Measurements from ENCODE around the gene IL3.

Gene IL3

GRCh38 chr5:132093271-132093670, 32.8 kb downstream of the IL3 start:
- no peaks in the 10 kb centered on the region for H3K4me1 ChIP-seq
- in situ Hi-C loops (cut with MboI; ENCODE audit: low sequenced_read_pairs), result no loop called here
- no peak for DNase-seq (ENCODE audit: low spot score in 2 of 2)
- H3K4me3 ChIP-seq, result no peak overlapping the region
- H3K36me3 ChIP-seq (replicated peaks), result no peaks in the 10 kb centered on the region
- H3K27me3 ChIP-seq (ENCODE audit: low read depth), result no peaks in the 10 kb centered on the region
- no peaks in the 10 kb centered on the region for H3K9me3 ChIP-seq

DNA sequence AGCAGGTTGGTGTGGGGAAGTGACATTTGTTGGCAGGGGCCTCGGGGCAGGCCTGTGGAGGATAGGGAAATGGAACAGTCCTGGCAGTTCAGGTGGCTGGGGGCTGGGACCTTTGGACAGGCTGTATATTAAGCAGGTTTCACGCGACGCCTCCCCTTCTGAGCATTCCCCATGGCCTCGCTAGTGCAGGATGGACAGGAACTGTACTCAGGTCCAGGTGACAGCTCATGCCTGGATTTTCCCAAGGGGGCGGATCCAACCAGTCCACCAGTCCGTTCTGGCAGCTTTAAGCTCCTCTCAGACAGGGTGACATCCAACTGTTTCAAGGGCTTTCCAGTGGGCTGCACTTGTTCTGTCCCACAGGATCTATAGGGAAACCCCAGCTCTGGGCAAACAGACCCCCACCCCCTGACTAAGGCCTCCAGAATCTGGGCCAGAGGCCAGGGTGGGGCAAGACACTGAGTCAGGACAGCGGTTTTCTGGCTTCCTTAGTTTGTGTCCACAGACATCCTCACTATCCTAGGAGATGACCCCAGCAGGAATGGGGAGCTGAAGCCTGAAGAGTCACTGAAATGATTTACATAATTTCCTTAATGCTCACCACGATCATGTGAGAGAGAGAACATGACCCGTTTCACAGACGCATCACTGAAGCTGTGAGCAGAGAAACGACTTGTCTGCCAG, 34.1 kb downstream of the IL3 start:
- no peaks in the 10 kb centered on the region for H3K27me3 ChIP-seq (ENCODE audit: low read depth)
- H3K4me3 ChIP-seq, result no peak overlapping the region
- H3K4me1 ChIP-seq, result no peaks in the 10 kb centered on the region
- no peak for DNase-seq (ENCODE audit: low spot score in 2 of 2)
- H3K9me3 ChIP-seq, result no peaks in the 10 kb centered on the region
- in situ Hi-C loops (cut with MboI; ENCODE audit: low sequenced_read_pairs), result no loop called here
- no peaks in the 10 kb centered on the region for H3K36me3 ChIP-seq (replicated peaks)

DNA sequence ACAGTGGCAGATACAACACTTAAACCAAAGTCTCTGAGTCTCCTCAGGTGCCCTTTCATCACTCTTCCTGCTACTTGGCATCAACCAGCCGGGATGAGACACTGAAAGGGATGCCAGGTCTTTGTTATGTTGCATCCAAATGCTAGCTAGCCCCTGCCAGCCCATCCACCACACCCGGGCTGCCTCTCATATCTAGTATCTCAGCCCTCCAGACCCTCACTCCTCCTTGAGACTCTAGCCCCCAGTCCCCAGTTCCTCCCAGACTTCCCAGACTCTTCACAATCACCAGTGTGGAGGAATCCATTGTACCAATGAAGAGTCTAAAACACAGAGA, 34.6 kb downstream of the IL3 start:
- Histone ChIP-seq H3K9me3 (no peaks in the 10 kb centered on the region), H3K27me3 (ENCODE audit: low read depth) (no peaks in the 10 kb centered on the region), H3K4me3 (no peak overlapping the region), H3K36me3 (replicated peaks) (no peaks in the 10 kb centered on the region), H3K4me1 (no peaks in the 10 kb centered on the region)
- in situ Hi-C loops (cut with MboI; ENCODE audit: low sequenced_read_pairs), result no loop called here
- DNase-seq (ENCODE audit: low spot score in 2 of 2), result no peak

DNA sequence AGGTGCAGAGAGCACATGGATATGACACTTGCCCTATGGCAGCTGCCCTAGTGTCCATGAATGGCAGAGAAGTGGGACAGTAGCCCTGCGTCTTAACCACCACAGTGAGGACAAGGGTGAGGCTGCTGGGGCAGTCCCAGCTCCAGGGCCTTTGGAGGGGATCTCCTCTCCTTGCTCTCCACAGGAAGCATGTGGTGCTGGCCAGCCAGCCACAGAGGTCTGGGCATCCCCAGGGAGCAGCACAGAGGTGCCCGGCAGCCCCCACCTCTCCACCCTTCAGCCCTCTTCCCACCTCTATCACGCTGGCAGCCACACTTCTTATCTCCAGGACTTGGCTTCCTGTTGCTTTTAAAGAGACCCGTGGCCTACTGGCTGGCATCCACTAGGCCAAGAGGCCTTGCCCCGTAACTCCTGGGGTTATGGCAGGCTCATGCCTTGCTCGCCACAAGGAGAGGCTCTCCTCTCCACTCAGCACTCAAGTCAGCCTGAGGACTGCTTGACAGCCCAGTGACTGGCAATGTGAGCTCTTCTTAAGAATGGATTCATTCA, 35.0 kb downstream of the IL3 start:
- in situ Hi-C loops (cut with MboI; ENCODE audit: low sequenced_read_pairs), result no loop called here
- no peaks in the 10 kb centered on the region for H3K9me3 ChIP-seq
- no peak overlapping the region for H3K4me3 ChIP-seq
- H3K36me3 ChIP-seq (replicated peaks), result no peaks in the 10 kb centered on the region
- H3K4me1 ChIP-seq, result no peaks in the 10 kb centered on the region
- no peak for DNase-seq (ENCODE audit: low spot score in 2 of 2)
- H3K27me3 ChIP-seq (ENCODE audit: low read depth), result no peaks in the 10 kb centered on the region

- in situ Hi-C loops (cut with MboI; ENCODE audit: low sequenced_read_pairs), result no loop called here
- Histone ChIP-seq H3K4me1 (no peaks in the 10 kb centered on the region), H3K4me3 (no peak overlapping the region), H3K27me3 (ENCODE audit: low read depth) (no peaks in the 10 kb centered on the region), H3K36me3 (replicated peaks) (no peaks in the 10 kb centered on the region), H3K9me3 (no peaks in the 10 kb centered on the region)
- no peak for DNase-seq (ENCODE audit: low spot score in 2 of 2)
Measured at GRCh38 chr5:132096904-132097303, 36.4 kb downstream of the IL3 start.

DNA sequence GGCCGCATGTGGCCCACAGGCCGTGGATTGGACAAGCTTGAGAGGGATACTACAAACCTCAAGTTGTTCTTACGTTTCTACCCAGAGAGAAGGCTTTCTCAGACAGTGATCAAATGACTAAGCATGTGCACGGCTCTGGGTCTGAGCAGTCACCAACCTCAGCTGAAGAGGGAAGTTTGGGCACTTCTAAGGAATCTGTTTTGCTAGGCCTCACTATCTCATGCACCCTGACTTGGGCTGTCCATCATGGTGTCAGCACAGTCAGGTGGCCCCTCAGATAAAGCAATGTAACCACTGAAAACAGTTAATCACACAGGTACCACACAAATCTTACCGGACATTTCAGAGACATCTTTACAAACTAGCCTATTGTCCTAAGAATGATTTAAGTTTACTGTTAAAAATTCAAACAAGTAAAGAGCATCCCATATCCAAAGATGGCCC, 37.7 kb downstream of the IL3 start:
- no peak overlapping the region for H3K4me3 ChIP-seq
- in situ Hi-C loops (cut with MboI; ENCODE audit: low sequenced_read_pairs), result no loop called here
- no peaks in the 10 kb centered on the region for H3K27me3 ChIP-seq (ENCODE audit: low read depth)
- DNase-seq (ENCODE audit: low spot score in 2 of 2), result no peak
- no peaks in the 10 kb centered on the region for H3K36me3 ChIP-seq (replicated peaks)
- no peaks in the 10 kb centered on the region for H3K4me1 ChIP-seq
- H3K9me3 ChIP-seq, result no peaks in the 10 kb centered on the region

DNA sequence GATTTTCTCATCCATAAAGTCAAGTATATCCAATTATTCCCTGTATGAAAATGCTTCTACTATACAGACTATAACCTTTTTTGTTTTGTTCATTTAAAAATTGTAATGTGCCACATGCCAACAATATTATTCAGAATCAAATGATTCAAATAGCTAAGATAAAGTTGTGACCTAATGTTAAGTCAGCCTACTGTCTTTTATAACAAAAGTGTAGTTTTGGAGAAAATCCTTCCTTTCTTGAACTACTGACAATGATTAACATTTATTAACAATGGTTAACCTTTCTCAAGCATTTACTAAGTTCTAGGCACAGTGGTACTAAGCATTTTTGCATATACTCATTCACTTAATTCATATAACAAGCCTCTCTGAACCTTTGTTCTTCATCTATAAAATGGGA, 38.2 kb downstream of the IL3 start:
- Histone ChIP-seq H3K9me3 (no peaks in the 10 kb centered on the region), H3K4me1 (no peaks in the 10 kb centered on the region), H3K27me3 (ENCODE audit: low read depth) (no peaks in the 10 kb centered on the region), H3K36me3 (replicated peaks) (no peaks in the 10 kb centered on the region), H3K4me3 (no peak overlapping the region)
- in situ Hi-C loops (cut with MboI; ENCODE audit: low sequenced_read_pairs), result no loop called here
- DNase-seq (ENCODE audit: low spot score in 2 of 2), result no peak

GRCh38 chr5:132099076-132099748, 38.8 kb downstream of the IL3 start:
- Histone ChIP-seq H3K4me1 (no peaks in the 10 kb centered on the region), H3K4me3 (no peak overlapping the region), H3K27me3 (ENCODE audit: low read depth) (no peaks in the 10 kb centered on the region), H3K36me3 (replicated peaks) (no peaks in the 10 kb centered on the region), H3K9me3 (no peaks in the 10 kb centered on the region)
- in situ Hi-C loops (cut with MboI; ENCODE audit: low sequenced_read_pairs), result no loop called here
- DNase-seq (ENCODE audit: low spot score in 2 of 2), result no peak

- no peak for DNase-seq (ENCODE audit: low spot score in 2 of 2)
- in situ Hi-C loops (cut with MboI; ENCODE audit: low sequenced_read_pairs), result no loop called here
- no peaks in the 10 kb centered on the region for H3K27me3 ChIP-seq (ENCODE audit: low read depth)
- H3K4me3 ChIP-seq, result no peak overlapping the region
- no peaks in the 10 kb centered on the region for H3K9me3 ChIP-seq
- H3K4me1 ChIP-seq, result no peaks in the 10 kb centered on the region
- no peaks in the 10 kb centered on the region for H3K36me3 ChIP-seq (replicated peaks)
Measured at GRCh38 chr5:132099905-132100304, 39.5 kb downstream of the IL3 start.

GRCh38 chr5:132100672-132101261, 40.3 kb downstream of the IL3 start:
- Histone ChIP-seq H3K27me3 (ENCODE audit: low read depth) (no peaks in the 10 kb centered on the region), H3K4me3 (no peak overlapping the region), H3K4me1 (no peaks in the 10 kb centered on the region), H3K9me3 (no peaks in the 10 kb centered on the region), H3K36me3 (replicated peaks) (no peaks in the 10 kb centered on the region)
- DNase-seq (ENCODE audit: low spot score in 2 of 2), result no peak
- in situ Hi-C loops (cut with MboI; ENCODE audit: low sequenced_read_pairs), result no loop called here

DNA sequence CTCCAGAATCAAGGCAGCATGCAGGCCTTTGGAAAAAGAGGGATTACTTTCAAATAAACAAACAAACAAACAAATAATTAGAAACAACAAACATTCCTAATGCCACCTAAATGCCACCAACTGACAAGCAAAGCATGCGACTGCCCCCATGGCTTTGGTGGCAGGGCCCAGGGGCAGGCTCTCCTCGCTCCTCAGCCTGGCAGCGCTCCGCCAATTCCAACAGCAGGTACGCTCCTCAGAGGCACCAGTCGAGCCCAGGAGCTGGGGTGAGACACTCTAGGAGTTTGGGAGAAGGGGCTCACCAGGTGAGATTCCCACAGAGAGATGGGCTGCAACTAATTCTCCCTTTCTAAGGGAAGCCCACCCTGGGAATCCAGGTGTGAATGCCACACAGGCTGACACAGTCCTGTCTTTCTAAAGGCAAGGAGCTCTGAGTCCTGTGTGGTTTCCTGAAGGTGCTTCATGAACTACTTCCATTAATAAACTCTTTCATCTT, 41.0 kb downstream of the IL3 start:
- H3K4me3 ChIP-seq, result no peak overlapping the region
- DNase-seq (ENCODE audit: low spot score in 2 of 2), result no peak
- in situ Hi-C loops (cut with MboI; ENCODE audit: low sequenced_read_pairs), result no loop called here
- H3K27me3 ChIP-seq (ENCODE audit: low read depth), result no peaks in the 10 kb centered on the region
- no peaks in the 10 kb centered on the region for H3K9me3 ChIP-seq
- no peaks in the 10 kb centered on the region for H3K4me1 ChIP-seq
- H3K36me3 ChIP-seq (replicated peaks), result no peaks in the 10 kb centered on the region

DNA sequence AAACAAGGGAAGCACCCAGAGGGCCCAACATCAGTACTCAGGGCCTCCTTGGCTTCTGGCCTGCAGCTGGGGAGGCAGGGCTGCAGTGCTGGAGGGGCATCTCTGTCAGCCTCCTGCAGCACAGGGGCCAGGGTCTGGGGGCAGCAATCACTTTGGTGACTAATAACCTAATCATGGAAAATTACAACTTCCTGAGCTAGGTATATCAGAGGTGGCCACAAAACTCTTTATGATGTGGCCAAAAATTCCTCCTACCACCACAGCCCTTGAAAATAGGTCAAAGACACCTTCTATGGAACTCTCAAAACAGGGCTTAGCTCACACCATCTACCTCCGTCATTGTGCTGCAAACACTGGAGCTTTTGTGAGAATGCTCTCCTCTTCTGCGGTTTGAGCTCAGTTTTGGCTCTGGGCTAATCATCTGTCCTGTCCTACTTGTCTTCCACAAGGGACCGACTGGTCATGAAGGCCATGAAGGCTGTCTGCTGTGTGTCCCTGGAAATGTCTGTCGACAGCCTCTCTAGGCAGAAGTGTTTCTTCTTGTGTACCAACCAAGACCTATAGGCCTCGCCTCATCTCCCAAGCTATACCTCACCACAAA, 41.7 kb downstream of the IL3 start:
- DNase-seq (ENCODE audit: low spot score in 2 of 2), result no peak
- in situ Hi-C loops (cut with MboI; ENCODE audit: low sequenced_read_pairs), result no loop called here
- Histone ChIP-seq H3K4me3 (no peak overlapping the region), H3K27me3 (ENCODE audit: low read depth) (no peaks in the 10 kb centered on the region), H3K4me1 (no peaks in the 10 kb centered on the region), H3K9me3 (no peaks in the 10 kb centered on the region), H3K36me3 (replicated peaks) (no peaks in the 10 kb centered on the region)

DNA sequence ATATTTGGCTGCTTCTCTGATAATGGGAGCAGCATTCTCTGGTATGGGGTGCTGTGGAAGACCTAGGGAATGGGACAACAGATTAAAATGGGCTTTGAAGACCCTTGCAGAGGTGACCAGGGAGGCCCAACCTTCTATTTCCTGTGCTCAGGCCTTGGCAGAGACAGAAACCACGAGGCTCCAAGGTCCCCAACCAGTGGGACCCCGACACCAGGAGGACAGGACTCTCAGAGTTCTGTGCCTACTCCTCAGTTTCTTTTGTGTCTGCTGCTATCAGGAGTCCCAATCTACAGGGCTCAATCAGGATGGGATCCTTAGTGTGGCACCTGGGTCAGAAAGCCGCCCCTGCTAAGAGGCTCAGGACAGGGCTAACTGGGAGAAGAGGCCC, 42.5 kb downstream of the IL3 start:
- Histone ChIP-seq H3K27me3 (ENCODE audit: low read depth) (no peaks in the 10 kb centered on the region), H3K4me3 (no peak overlapping the region), H3K36me3 (replicated peaks) (no peaks in the 10 kb centered on the region), H3K4me1 (no peaks in the 10 kb centered on the region), H3K9me3 (no peaks in the 10 kb centered on the region)
- in situ Hi-C loops (cut with MboI; ENCODE audit: low sequenced_read_pairs), result no loop called here
- DNase-seq (ENCODE audit: low spot score in 2 of 2), result no peak
